CD4-positive, alpha-beta memory T cell (primary cell): ENCODE data around the gene MICU1. TPM values are rescaled to one million over a fixed set of nuclear protein-coding genes. Genes with fewer than 3 reads are reported as not detected.

ENCODE experiments used
- CTCF ChIA-PET: fragments of 350-600 bp; sonication (Branson Sonifier 250); formaldehyde crosslinking; loops from one replicate; lab custom pipeline; 2021; ENCODE audit warnings: inconsistent platforms; ENCODE audit not compliant: partially characterized antibody; lab: Charles Lee
- POLR2A ChIA-PET: fragments of 350-600 bp; sonication (Branson Sonifier 250); formaldehyde crosslinking; loops from one replicate; lab custom pipeline; 2021; ENCODE audit not compliant: partially characterized antibody; lab: Charles Lee
- DNase-seq, 5 donors: peaks; one replicate each; pipeline versions ENCODE4 v3.0.0 to v3.0.0-alpha.2; 2020 to 2022; ENCODE audit warnings: mixed read lengths in 1 of 5
- H3K27ac ChIP-seq: one replicate; pipeline ENCODE4 v1.7.0; 2013; ENCODE audit warnings: low read depth, low read length
- H3K27me3 ChIP-seq: 2 replicates; pipeline ENCODE4 v1.7.0; 2013; ENCODE audit warnings: mild to moderate bottlenecking, low read length, moderate library complexity; ENCODE audit not compliant: insufficient read depth
- H3K36me3 ChIP-seq: 2 replicates; pipeline ENCODE4 v1.7.0; 2013; ENCODE audit warnings: mild to moderate bottlenecking, low read length, moderate library complexity; ENCODE audit not compliant: insufficient read depth
- H3K4me1 ChIP-seq: 2 replicates; pipeline ENCODE4 v1.7.0; 2013; ENCODE audit warnings: mild to moderate bottlenecking, low read length, moderate library complexity; ENCODE audit not compliant: insufficient read depth
- H3K4me3 ChIP-seq, 2 donors: one replicate each; pipeline ENCODE4 v1.7.0; 2013; ENCODE audit warnings: low read length in 2 of 2, mild to moderate bottlenecking in 1 of 2
- H3K9me3 ChIP-seq, 2 donors: one replicate each; pipeline ENCODE4 v1.7.0; 2013; ENCODE audit warnings: low read length in 2 of 2, control low read depth in 1 of 2; ENCODE audit not compliant: control insufficient read depth in 1 of 2
- H3K27ac Mint-ChIP-seq, 7 donors: one replicate each; pipeline ENCODE4 v1.8.0; 2020 to 2021; ENCODE audit warnings: mixed read lengths in 7 of 7, mild to moderate bottlenecking in 6 of 7, inconsistent platforms in 3 of 7, moderate library complexity in 3 of 7
- H3K27me3 Mint-ChIP-seq, 2 donors: one replicate each; pipeline ENCODE4 v1.8.0; 2020 to 2021; ENCODE audit warnings: mixed read lengths in 2 of 2
- H3K36me3 Mint-ChIP-seq, 2 donors: one replicate each; pipeline ENCODE4 v1.8.0; 2020 to 2021; ENCODE audit warnings: mixed read lengths in 2 of 2, inconsistent platforms in 1 of 2, mild to moderate bottlenecking in 1 of 2
- H3K4me1 Mint-ChIP-seq, 4 donors: one replicate each; pipeline ENCODE4 v1.8.0; 2020 to 2021; ENCODE audit warnings: mixed read lengths in 4 of 4, mild to moderate bottlenecking in 1 of 4
- H3K4me3 Mint-ChIP-seq, 8 donors: one replicate each; pipeline ENCODE4 v1.8.0; 2020 to 2021; ENCODE audit warnings: mixed read lengths in 8 of 8, mild to moderate bottlenecking in 7 of 8, moderate library complexity in 6 of 8, inconsistent platforms in 3 of 8
- H3K9me3 Mint-ChIP-seq, 8 donors: one replicate each; pipeline ENCODE4 v1.8.0; 2020 to 2021; ENCODE audit warnings: mixed read lengths in 8 of 8, mild to moderate bottlenecking in 5 of 8, inconsistent platforms in 3 of 8, moderate library complexity in 1 of 8
- intact Hi-C: fragments of 100-400 bp; cut with micrococcal nuclease; formaldehyde crosslinking; loops from one replicate; pipeline ENCODE4 v1.15.1; 2023
- polyA plus RNA-seq, 2 donors: library from polyadenylated mRNA; unstranded; fragments of 300-500 nt; fragmentation: Illumina TruSeq; gene quantifications; one replicate each; pipeline ENCODE4 v1.2.3, GENCODE V29; 2021
- total RNA-seq, 2 experiments: library from RNA; stranded (reverse); gene quantifications; one replicate each; pipeline ENCODE4 v1.2.3, GENCODE V29; 2021

The MICU1 gene
- total and polyA plus RNA-seq, 4 experiments from 2014 or later = 24.9 to 30.4 (median 27.1) TPM

- Histone ChIP-seq H3K27ac (no peak overlapping the region), H3K36me3 (no peaks in the 10 kb centered on the region), H3K4me3 (no peak overlapping the region), H3K9me3 (no peaks in the 10 kb centered on the region), H3K4me1 (no peaks in the 10 kb centered on the region), H3K27me3 (no peaks in the 10 kb centered on the region)
- peaks cover 13 to 22% of the 10 kb centered on the region in 2 donors for H3K36me3 Mint-ChIP-seq
- no peak overlapping the region for H3K4me3 Mint-ChIP-seq
- peaks cover 0 to 5% (median 0%) of the 10 kb centered on the region in 8 donors for H3K9me3 Mint-ChIP-seq
- H3K27ac Mint-ChIP-seq = peak overlapping the region in 1 of 7 donors; percentile 31
- ChIA-PET POLR2A (no interaction called here), CTCF (no interaction called here)
- intact Hi-C loops = no loop called here
- H3K4me1 Mint-ChIP-seq = peaks cover 9 to 23% (median 16%) of the 10 kb centered on the region in 4 donors
- H3K27me3 Mint-ChIP-seq = no peaks in the 10 kb centered on the region
- DNase-seq = no peak
These were observed 37.6 kb downstream of the MICU1 start for GRCh38 chr10:72588266-72588665.

GRCh38 chr10:72587568-72587967 is 38.3 kb downstream of the MICU1 start:
- H3K9me3 ChIP-seq = no peaks in the 10 kb centered on the region
- H3K4me1 ChIP-seq = no peaks in the 10 kb centered on the region
- POLR2A ChIA-PET = no interaction called here
- H3K27me3 ChIP-seq = no peaks in the 10 kb centered on the region
- CTCF ChIA-PET = no interaction called here
- Mint-ChIP-seq H3K27me3 (no peaks in the 10 kb centered on the region), H3K9me3 (peaks cover 0 to 4% (median 0%) of the 10 kb centered on the region in 8 donors), H3K4me3 (no peak overlapping the region), H3K27ac (peak overlapping the region in 1 of 7 donors; percentile 31), H3K4me1 (peaks cover 9 to 28% (median 15%) of the 10 kb centered on the region in 4 donors), H3K36me3 (peaks cover 11 to 21% of the 10 kb centered on the region in 2 donors)
- no peak overlapping the region for H3K27ac ChIP-seq
- intact Hi-C loops = no loop called here
- no peak overlapping the region for H3K4me3 ChIP-seq
- DNase-seq = no peak
- H3K36me3 ChIP-seq = no peaks in the 10 kb centered on the region

- Histone ChIP-seq H3K4me3 (no peak overlapping the region), H3K9me3 (no peaks in the 10 kb centered on the region), H3K27ac (no peak overlapping the region), H3K4me1 (no peaks in the 10 kb centered on the region), H3K36me3 (no peaks in the 10 kb centered on the region), H3K27me3 (no peaks in the 10 kb centered on the region)
- no peak overlapping the region for H3K4me3 Mint-ChIP-seq
- H3K4me1 Mint-ChIP-seq = peaks cover 0 to 9% (median 5%) of the 10 kb centered on the region in 4 donors
- ChIA-PET CTCF (interaction anchor here (1.1 kb wide), 1 partner anchor 17 kb away, joined by 3 read pairs; no protein-coding TSS in a partner anchor), POLR2A (no interaction called here)
- no peaks in the 10 kb centered on the region for H3K9me3 Mint-ChIP-seq
- DNase-seq = no peak
- intact Hi-C loops = no loop called here
- H3K36me3 Mint-ChIP-seq = peaks cover 1 to 3% of the 10 kb centered on the region in 2 donors
- no peak overlapping the region for H3K27ac Mint-ChIP-seq
- no peaks in the 10 kb centered on the region for H3K27me3 Mint-ChIP-seq
These were observed 51.2 kb downstream of the MICU1 start for GRCh38 chr10:72574636-72575035.

- intact Hi-C loops = no loop called here
- H3K27ac Mint-ChIP-seq = no peak overlapping the region
- H3K27me3 Mint-ChIP-seq = no peaks in the 10 kb centered on the region
- H3K4me3 Mint-ChIP-seq = no peak overlapping the region
- H3K4me3 ChIP-seq = no peak overlapping the region
- peaks cover 0 to 11% (median 6%) of the 10 kb centered on the region in 4 donors for H3K4me1 Mint-ChIP-seq
- no peak overlapping the region for H3K27ac ChIP-seq
- DNase-seq = no peak
- no peaks in the 10 kb centered on the region for H3K36me3 ChIP-seq
- H3K9me3 Mint-ChIP-seq = no peaks in the 10 kb centered on the region
- ChIA-PET POLR2A (no interaction called here), CTCF (interaction anchor here (0.6 kb wide), 1 partner anchor 303 kb away, joined by 3 read pairs; no protein-coding TSS in a partner anchor)
- no peaks in the 10 kb centered on the region for H3K9me3 ChIP-seq
- H3K27me3 ChIP-seq = no peaks in the 10 kb centered on the region
- no peaks in the 10 kb centered on the region for H3K4me1 ChIP-seq
- H3K36me3 Mint-ChIP-seq = peaks cover 1 to 3% of the 10 kb centered on the region in 2 donors
These were observed 52.8 kb downstream of the MICU1 start for GRCh38 chr10:72573079-72573478.

GRCh38 chr10:72567889-72568640 is 57.8 kb downstream of the MICU1 start:
- ChIA-PET CTCF (interaction anchor here (0.6 to 1.5 kb wide), 2 partner anchors 204 to 1192 kb away, joined by 3 to 5 read pairs; no protein-coding TSS in a partner anchor), POLR2A (interaction anchor here (1.0 kb wide), 1 partner anchor 204 kb away, joined by 4 read pairs; no protein-coding TSS in a partner anchor)
- Histone ChIP-seq H3K27me3 (no peaks in the 10 kb centered on the region), H3K27ac (no peak overlapping the region), H3K36me3 (no peaks in the 10 kb centered on the region), H3K9me3 (no peaks in the 10 kb centered on the region), H3K4me1 (peaks cover 6% of the 10 kb centered on the region), H3K4me3 (no peak overlapping the region)
- Mint-ChIP-seq H3K27ac (peak overlapping the region in 1 of 7 donors; percentile 16), H3K27me3 (no peaks in the 10 kb centered on the region), H3K36me3 (peaks cover 20 to 28% of the 10 kb centered on the region in 2 donors), H3K9me3 (no peaks in the 10 kb centered on the region), H3K4me1 (peaks cover 7 to 10% (median 8%) of the 10 kb centered on the region in 4 donors), H3K4me3 (no peak overlapping the region)
- intact Hi-C loops = no loop called here
- no peak for DNase-seq

GRCh38 chr10:72567421-72567820 is 58.5 kb downstream of the MICU1 start:
- Mint-ChIP-seq H3K36me3 (peaks cover 26 to 35% of the 10 kb centered on the region in 2 donors), H3K4me3 (no peak overlapping the region), H3K9me3 (no peaks in the 10 kb centered on the region), H3K27me3 (no peaks in the 10 kb centered on the region), H3K27ac (no peak overlapping the region), H3K4me1 (peaks cover 8 to 10% (median 9%) of the 10 kb centered on the region in 4 donors)
- H3K4me1 ChIP-seq = peaks cover 6% of the 10 kb centered on the region
- H3K27ac ChIP-seq = no peak overlapping the region
- H3K4me3 ChIP-seq = no peak overlapping the region
- H3K27me3 ChIP-seq = no peaks in the 10 kb centered on the region
- intact Hi-C loops = no loop called here
- no peaks in the 10 kb centered on the region for H3K9me3 ChIP-seq
- CTCF ChIA-PET = interaction anchor here (1.0 to 1.5 kb wide), 2 partner anchors 17 to 203 kb away, joined by 3 to 5 read pairs; no protein-coding TSS in a partner anchor
- no peak for DNase-seq
- POLR2A ChIA-PET = no interaction called here
- peaks cover 3% of the 10 kb centered on the region for H3K36me3 ChIP-seq

GRCh38 chr10:72564596-72564995 is 61.3 kb downstream of the MICU1 start:
- H3K4me3 ChIP-seq = no peak overlapping the region
- H3K36me3 ChIP-seq = peaks cover 16% of the 10 kb centered on the region
- H3K4me3 Mint-ChIP-seq = no peak overlapping the region
- ChIA-PET POLR2A (no interaction called here), CTCF (interaction anchor here (0.7 kb wide), 1 partner anchor 164 kb away, joined by 3 read pairs; no protein-coding TSS in a partner anchor)
- no peaks in the 10 kb centered on the region for H3K27me3 ChIP-seq
- no peaks in the 10 kb centered on the region for H3K27me3 Mint-ChIP-seq
- intact Hi-C loops = no loop called here
- peaks cover 47 to 53% of the 10 kb centered on the region in 2 donors for H3K36me3 Mint-ChIP-seq
- H3K4me1 ChIP-seq = peaks cover 6% of the 10 kb centered on the region
- no peaks in the 10 kb centered on the region for H3K9me3 ChIP-seq
- H3K27ac Mint-ChIP-seq = no peak overlapping the region
- H3K27ac ChIP-seq = no peak overlapping the region
- no peaks in the 10 kb centered on the region for H3K9me3 Mint-ChIP-seq
- no peak for DNase-seq
- peaks cover 7 to 10% (median 9%) of the 10 kb centered on the region in 4 donors for H3K4me1 Mint-ChIP-seq
